GM18517 (cell line): ENCODE results near the gene TRIM66.
A peak's percentile ranks its signal among the peaks of the same experiment; 100 is the strongest.

Experiments
- ATAC-seq: cut with Tn5 transposase; IDR thresholded peaks from one replicate; pipeline ENCODE4 v1.9.1; 2021; ENCODE audit warnings: mild to moderate bottlenecking, moderate library complexity; ENCODE audit not compliant: unreplicated experiment

Gene TRIM66

DNA sequence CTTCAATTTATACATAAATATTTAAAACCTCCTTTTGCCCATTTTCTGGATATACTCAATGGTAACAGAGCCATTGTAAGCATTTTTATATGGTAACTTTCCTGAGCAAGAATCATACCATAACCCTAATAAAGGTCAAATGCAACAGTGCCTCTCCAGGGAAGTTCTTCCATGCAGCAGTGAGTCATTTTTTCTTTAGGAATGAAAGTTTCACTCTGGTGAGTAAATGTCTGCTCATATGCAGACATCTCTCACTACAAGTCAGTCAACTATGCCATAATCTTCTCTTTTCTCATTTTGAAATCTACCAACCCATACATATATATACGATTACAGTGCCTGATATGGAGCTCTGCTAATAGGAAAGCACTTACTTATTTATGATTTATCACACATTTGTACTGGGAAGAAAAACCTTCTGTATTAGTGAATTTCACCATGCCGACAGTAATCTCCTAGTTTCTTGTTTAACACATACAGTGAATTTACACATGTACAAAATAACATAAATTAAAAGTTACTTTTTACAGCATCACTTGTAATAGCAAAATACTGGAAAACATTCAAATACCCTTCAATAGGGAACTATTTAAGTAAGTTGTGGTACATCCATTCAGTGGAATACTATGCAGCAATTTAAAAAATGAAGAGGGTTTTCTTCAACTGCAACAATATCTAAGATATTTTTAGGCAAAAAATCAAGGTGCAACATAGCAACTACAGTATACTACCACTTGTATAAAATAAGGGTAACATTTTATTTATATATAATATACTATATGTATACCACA lies 104.5 kb downstream of the TRIM66 start:
- no peak for ATAC-seq

DNA sequence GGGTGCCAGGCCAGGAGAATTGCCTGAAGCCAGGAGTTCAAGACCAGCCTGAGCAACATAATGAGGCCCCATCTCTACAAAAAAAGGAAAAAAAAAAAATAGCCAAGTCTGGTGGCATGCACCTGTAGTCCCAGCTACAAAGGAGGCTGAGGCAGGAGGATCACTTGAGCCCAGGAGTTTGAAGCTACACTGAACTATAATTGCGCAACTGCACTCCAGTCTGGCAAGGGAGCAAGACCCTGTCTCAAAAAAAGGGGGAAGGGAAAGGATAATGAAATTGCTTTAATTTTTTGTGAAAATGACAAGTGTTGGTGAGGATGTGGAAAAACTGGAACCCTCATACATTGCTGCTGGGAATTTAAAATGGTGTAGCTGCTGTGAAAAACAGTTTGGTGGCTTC lies 107.7 kb downstream of the TRIM66 start:
- no peak for ATAC-seq

DNA sequence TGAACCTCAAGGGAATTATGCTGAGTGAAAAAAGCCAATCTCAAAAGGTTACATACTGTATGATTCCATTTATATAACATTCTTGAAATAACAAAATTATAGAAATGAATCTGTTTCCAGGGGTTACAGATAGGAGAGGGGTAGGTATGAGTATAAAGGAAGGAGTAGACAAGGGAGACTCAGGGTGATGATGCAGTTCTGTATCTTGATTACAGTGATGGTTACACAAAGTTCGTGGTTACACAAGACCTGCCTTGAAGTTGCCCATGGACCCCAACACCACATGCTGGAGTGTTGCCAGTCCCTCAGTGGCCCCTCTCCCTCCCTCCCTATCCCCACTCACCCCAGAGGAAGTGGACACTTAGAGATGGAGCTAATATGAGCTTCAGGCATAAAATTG lies 108.7 kb downstream of the TRIM66 start:
- ATAC-seq, result no peak

DNA sequence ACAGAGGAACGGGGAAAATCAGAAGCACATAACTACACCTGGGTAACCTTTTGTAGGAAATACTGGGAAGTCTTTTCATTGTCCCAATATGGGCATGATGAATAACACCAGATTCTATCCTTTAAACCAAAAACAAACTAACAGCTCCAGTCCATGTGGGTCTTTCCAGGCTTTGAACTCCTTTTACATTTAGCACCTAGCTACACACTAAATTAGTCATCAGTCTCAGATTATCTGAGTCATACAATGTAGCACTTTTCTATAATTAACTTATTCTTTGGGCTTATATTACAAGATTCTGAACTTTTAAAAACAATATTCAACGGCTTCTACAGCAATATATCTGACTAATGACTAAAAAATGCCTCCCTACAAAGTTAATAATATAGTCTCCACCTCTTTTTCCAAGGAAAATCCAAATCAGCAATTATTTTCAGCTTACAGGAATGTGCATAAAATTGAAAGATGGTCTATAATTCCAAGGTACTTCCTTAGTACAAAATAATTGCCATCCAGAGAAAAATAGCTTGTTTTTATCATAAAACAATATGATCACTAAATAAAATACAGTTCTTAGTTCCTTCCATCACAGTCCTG lies 114.8 kb downstream of the TRIM66 start:
- no peak for ATAC-seq

DNA sequence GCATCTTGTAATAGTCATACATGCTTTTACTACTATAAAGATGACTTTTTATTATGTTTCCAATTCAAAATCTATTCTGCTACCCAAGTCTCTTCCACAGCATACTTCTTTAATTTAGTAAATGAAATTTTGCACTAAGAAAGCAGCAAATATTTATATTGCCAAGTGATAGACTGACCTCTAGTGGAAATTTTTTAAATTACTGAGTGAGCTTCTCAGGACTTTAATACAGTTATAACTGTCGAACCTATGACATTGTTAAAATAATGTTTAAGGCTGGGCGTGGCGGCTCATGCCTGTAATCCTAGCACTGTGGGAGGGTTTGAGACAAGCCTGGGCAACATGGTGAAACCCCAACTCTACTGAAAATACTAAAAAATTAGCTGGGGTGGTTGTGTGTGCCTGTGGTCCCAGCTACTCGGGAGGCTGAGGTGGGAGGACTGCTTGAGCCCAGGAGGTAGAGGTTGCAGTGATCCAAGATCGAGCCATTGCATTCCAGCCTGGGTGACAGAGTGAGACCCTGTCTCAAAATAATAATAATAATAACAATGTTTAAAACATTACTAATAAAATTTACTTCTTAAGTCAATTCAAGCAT lies 115.8 kb downstream of the TRIM66 start:
- peak; percentile 53 for ATAC-seq

DNA sequence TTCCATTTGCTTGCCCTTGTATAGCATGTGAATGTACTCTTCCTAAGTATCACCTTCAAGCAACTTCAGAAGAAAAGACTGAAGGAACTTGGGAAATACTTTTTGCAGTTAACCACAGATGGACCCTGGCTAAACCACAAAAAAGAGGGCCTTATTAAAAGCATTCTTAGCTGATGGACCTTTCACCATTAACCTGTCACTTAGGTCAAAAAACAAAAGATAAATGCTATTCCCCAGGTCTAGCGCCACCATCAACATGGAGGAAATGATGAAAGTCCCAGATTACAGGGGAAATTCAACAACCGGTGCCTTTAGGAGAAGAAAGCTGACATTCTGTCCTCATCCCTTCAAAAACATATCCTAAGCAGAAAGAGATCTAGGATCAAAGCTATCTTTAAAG lies 117.9 kb downstream of the TRIM66 start:
- no peak for ATAC-seq
